GM12878 (cell line): ENCODE data around the gene RAB10. TPM values are rescaled to one million over a fixed set of nuclear protein-coding genes. Genes with fewer than 3 reads are reported as not detected.

Source experiments
- ATAC-seq: fragments of 200-7000 bp; cut with Tn5 transposase; 3 replicates; pipeline ENCODE4 v1.9.1; 2020; ENCODE audit warnings: mild to moderate bottlenecking, moderate library complexity
- BruUV-seq: library from RNA; stranded (reverse); fragments of 400-500 nt; replicated peaks from 2 replicates; lab custom pipeline; 2021; lab: Mats Ljungman, UMichigan
- CTCF ChIA-PET: fragments of 300-600 bp; sonication (Branson Sonifier 250); formaldehyde crosslinking; extraction: SDS; loops from one replicate; lab custom pipeline; 2021; ENCODE audit warnings: inconsistent platforms; lab: Yijun Ruan, JAX
- POLR2A ChIA-PET: fragments of 350-600 bp; formaldehyde crosslinking; extraction: SDS; loops from one replicate; lab custom pipeline; 2021; ENCODE audit warnings: inconsistent platforms; lab: Charles Lee
- RAD21 ChIA-PET: fragments of 300-600 bp; sonication (Branson Sonifier 250); formaldehyde crosslinking; loops from one replicate; lab custom pipeline; 2023; ENCODE audit warnings: antibody characterized with exemption; ENCODE audit not compliant: unreplicated experiment; lab: Charles Lee
- SMC1A ChIA-PET: fragments of 300-600 bp; sonication (Branson Sonifier 250); formaldehyde crosslinking; loops from one replicate; lab custom pipeline; 2023; ENCODE audit not compliant: unreplicated experiment, uncharacterized antibody; lab: Charles Lee
- DNase-seq: peaks from one replicate; pipeline ENCODE4 v3.0.0-alpha.2; 2011; ENCODE audit warnings: low read depth, low spot score
- FAIRE-seq: peaks from 3 replicates; lab custom pipeline; 2011; peaks lifted over from hg19 to GRCh38; lab: Jason Lieb, UNC
- H2AFZ ChIP-seq: 2 replicates; pipeline ENCODE4 v1.6.0; 2011; ENCODE audit warnings: low read depth, low read length, control low read depth; ENCODE audit not compliant: control insufficient read depth
- H3K27ac ChIP-seq: 2 replicates; pipeline ENCODE4 v1.5.1; 2011; ENCODE audit warnings: control low read depth; ENCODE audit not compliant: control insufficient read depth, insufficient read depth
- H3K27me3 ChIP-seq, 2 experiments: replicated peaks in 1 of 2; 2 replicates each; pipeline versions ENCODE4 v1.6.0 to v1.6.1; 2011; ENCODE audit warnings: low read length in 1 of 2; ENCODE audit not compliant: control insufficient read depth in 2 of 2, insufficient read depth in 2 of 2
- H3K36me3 ChIP-seq, 2 experiments: 2 replicates each; pipeline ENCODE4 v1.5.1; 2011; ENCODE audit warnings: low read length in 1 of 2; ENCODE audit not compliant: control insufficient read depth in 2 of 2, insufficient read depth in 2 of 2
- H3K4me1 ChIP-seq: 2 replicates; pipeline ENCODE4 v1.6.1; 2011; ENCODE audit warnings: mild to moderate bottlenecking, low read length, moderate library complexity, mixed read lengths; ENCODE audit not compliant: control insufficient read depth, insufficient read depth
- H3K4me2 ChIP-seq: 2 replicates; pipeline ENCODE4 v1.6.0; 2011; ENCODE audit warnings: control low read depth; ENCODE audit not compliant: control insufficient read depth, insufficient read depth
- H3K4me3 ChIP-seq: fragments of 200-600 bp; sonication (generic); 2 replicates; pipeline ENCODE4 v1.5.1; 2016
- H3K79me2 ChIP-seq: 2 replicates; pipeline ENCODE4 v1.6.0; 2011; ENCODE audit warnings: low read length; ENCODE audit not compliant: control insufficient read depth, insufficient read depth
- H3K9ac ChIP-seq: 2 replicates; pipeline ENCODE4 v1.8.0; 2011; ENCODE audit warnings: low read length, control low read depth, mixed read lengths; ENCODE audit not compliant: control insufficient read depth, insufficient read depth
- H3K9me3 ChIP-seq: replicated peaks from 3 replicates; pipeline ENCODE4 v1.5.1; 2011; ENCODE audit warnings: mild to moderate bottlenecking, low read length; ENCODE audit not compliant: control insufficient read depth, insufficient read depth
- H4K20me1 ChIP-seq: 2 replicates; pipeline ENCODE4 v1.6.0; 2011; ENCODE audit not compliant: control insufficient read depth, insufficient read depth
- CHD4 ChIP-seq: fragments of 200-600 bp; sonication (generic); IDR thresholded peaks from 2 replicates; pipeline ENCODE4 v1.6.1; 2016; ENCODE audit warnings: mild to moderate bottlenecking
- IKZF1 ChIP-seq: fragments of 450-650 bp; conservative IDR thresholded peaks from 2 replicates; pipeline ENCODE4 v1.6.1; 2017; ENCODE audit warnings: antibody characterized with exemption, mild to moderate bottlenecking
- JUNB ChIP-seq: IDR thresholded peaks from 2 replicates; pipeline ENCODE4 v1.6.1; 2016; ENCODE audit warnings: antibody characterized with exemption, mild to moderate bottlenecking
- NR2C2 ChIP-seq: IDR thresholded peaks from 2 replicates; pipeline ENCODE4 v1.6.1; 2011; ENCODE audit warnings: borderline replicate concordance, low read depth; ENCODE audit not compliant: control insufficient read depth, insufficient read length
- POLR2A ChIP-seq: IDR thresholded peaks from 2 replicates; pipeline ENCODE4 v1.6.1; 2011; ENCODE audit warnings: low read depth, mild to moderate bottlenecking, low read length
- POU2F2 ChIP-seq: IDR thresholded peaks from 3 replicates; pipeline ENCODE4 v1.6.1; 2011; ENCODE audit warnings: low read depth, mild to moderate bottlenecking, low read length, borderline replicate concordance
- SIN3A ChIP-seq: IDR thresholded peaks from 2 replicates; pipeline ENCODE4 v1.6.1; 2012; ENCODE audit warnings: low read depth, low read length, improper control_type of control experiment
- SUPT20H ChIP-seq: IDR thresholded peaks from 2 replicates; pipeline ENCODE4 v1.6.1; 2011; ENCODE audit warnings: low read depth, mild to moderate bottlenecking, low read length, moderate library complexity, borderline replicate concordance; ENCODE audit not compliant: control insufficient read depth
- SUZ12 ChIP-seq: fragments of 200-600 bp; sonication (generic); IDR thresholded peaks from one replicate; pipeline ENCODE4 v1.6.1; 2018; ENCODE audit warnings: antibody characterized with exemption, mild to moderate bottlenecking; ENCODE audit not compliant: unreplicated experiment
- TARDBP ChIP-seq: IDR thresholded peaks from 2 replicates; pipeline ENCODE4 v1.6.1; 2016; ENCODE audit warnings: borderline replicate concordance
- TBL1XR1 ChIP-seq: IDR thresholded peaks from 2 replicates; pipeline ENCODE4 v1.6.1; 2012; ENCODE audit warnings: low read depth, low read length, improper control_type of control experiment
- TCF3 ChIP-seq: IDR thresholded peaks from 2 replicates; pipeline ENCODE4 v1.6.1; 2012; ENCODE audit warnings: low read depth, mild to moderate bottlenecking, low read length, borderline replicate concordance; ENCODE audit not compliant: insufficient read depth
- ZNF384 ChIP-seq: IDR thresholded peaks from 2 replicates; pipeline ENCODE4 v1.6.1; 2012; ENCODE audit warnings: low read depth, mild to moderate bottlenecking, low read length, improper control_type of control experiment, borderline replicate concordance
- WGBS: methylation state at CpG from one replicate; pipeline ENCODE4 v1.1.6; 2016; ENCODE audit warnings: low lambda C conversion rate; ENCODE audit not compliant: insufficient replicate concordance, insufficient coverage; ENCODE audit errors: missing lambda C conversion rate; 5-methylcytosine and 5-hydroxymethylcytosine counted together
- in situ Hi-C: fragments of 300-500 bp; cut with MboI; formaldehyde crosslinking; loops from 9 replicates; pipeline ENCODE4 v1.14.3; 2018; ENCODE audit warnings: mixed read lengths
- intact Hi-C: fragments of 100-400 bp; cut with micrococcal nuclease; formaldehyde crosslinking; loops from one replicate; pipeline ENCODE4 v1.14.2; 2022; ENCODE audit not compliant: unreplicated experiment
- polyA plus RNA-seq, 11 experiments: library from polyadenylated mRNA; depleted of rRNA in 4 of 11; unstranded in 6 of 11; stranded (reverse) in 5 of 11; fragments of >200 nt; fragmentation: Nextera tagmentation in 4 of 11; fragmentation: Illumina TruSeq in 1 of 11; extraction: Ambion mirVana in 4 of 11; extraction: Trizol in 1 of 11; gene quantifications; 1 replicate in 1 of 11; 2 replicates in 10 of 11; pipeline versions ENCODE4 v1.2.1 to v1.2.3, GENCODE V29; 2011 to 2016; ENCODE audit warnings: inconsistent platforms in 2 of 11, missing spikeins in 2 of 11, low read depth in 1 of 11
- total RNA-seq, 4 experiments: library from RNA; depleted of rRNA in 3 of 4; stranded (reverse); fragments of >200 nt in 3 of 4; fragmentation: Illumina TruSeq in 1 of 4; extraction: Trizol in 1 of 4; gene quantifications; 2 replicates each; pipeline versions ENCODE4 v1.2.1 to v1.2.3, GENCODE V29; 2013 to 2021
- TF ChIP-seq, protein P1 (sequence below): fragments of 450-650 bp; IDR thresholded peaks from 2 replicates; pipeline ENCODE4 v1.6.1; 2017; ENCODE audit warnings: mild to moderate bottlenecking
- TF ChIP-seq, protein P2 (sequence below): IDR thresholded peaks from 2 replicates; pipeline ENCODE4 v1.6.1; 2012; ENCODE audit warnings: low read length, inconsistent platforms
- TF ChIP-seq, protein P3 (sequence below): IDR thresholded peaks from 2 replicates; pipeline ENCODE4 v1.6.1; 2011; ENCODE audit warnings: low read depth, low read length, improper control_type of control experiment, borderline replicate concordance
- TF ChIP-seq, protein P4 (sequence below): fragments of 450-650 bp; IDR thresholded peaks from 2 replicates; pipeline ENCODE4 v1.6.1; 2017; ENCODE audit warnings: borderline replicate concordance
- TF ChIP-seq, protein P5 (sequence below): IDR thresholded peaks from 2 replicates; pipeline ENCODE4 v1.6.1; 2012; ENCODE audit warnings: low read depth, low read length, improper control_type of control experiment

Gene RAB10
- total and polyA plus RNA-seq, 10 of the 15 experiments (the other 5 are each of a cell fraction or from before 2014, with no cell fraction given): 13.3 to 109 (median 82.0) TPM

DNA sequence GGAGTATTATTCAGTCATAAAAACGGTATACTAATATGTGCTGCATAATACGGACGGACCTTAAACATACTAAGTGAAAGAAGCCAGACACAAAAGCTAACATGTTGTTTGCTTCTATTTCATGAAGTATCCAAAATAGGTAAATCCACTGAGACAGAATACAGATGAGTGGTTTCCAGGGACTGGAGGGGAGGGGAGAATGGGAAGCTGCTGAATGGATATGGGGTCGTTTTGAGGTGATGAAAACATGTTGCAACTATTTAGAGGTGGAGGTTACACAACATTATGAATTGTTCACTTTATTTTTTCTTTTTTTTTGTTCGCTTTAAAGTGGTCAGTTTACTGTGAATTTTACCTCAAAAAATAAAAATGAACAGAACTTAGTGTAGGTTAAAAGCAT lies 52.9 kb downstream of the RAB10 start:
- POLR2A ChIA-PET: interaction anchor here (1.2 kb wide), 1 partner anchor 10 kb away, joined by 3 read pairs; no protein-coding TSS in a partner anchor
- intact Hi-C loops: loop anchor here (5.0 to 10.0 kb wide), 2 partner anchors 61 to 92 kb away; no protein-coding TSS in a partner anchor
- 80% methylated on average over 5 of the region's 5 CpGs for WGBS
- FAIRE-seq: no peak
- ATAC-seq: no peak
- no peak overlapping the region for H3K4me2 ChIP-seq
- peaks cover 58% of the 10 kb centered on the region for H3K79me2 ChIP-seq
- SMC1A ChIA-PET: interaction anchor here (0.6 to 3.8 kb wide), 4 partner anchors 17 to 95 kb away, joined by 3 to 17 read pairs (median 4); no protein-coding TSS in a partner anchor
- H3K9me3 ChIP-seq: peaks cover 3% of the 10 kb centered on the region; the same call in 2 of the 3 replicates
- in situ Hi-C loops: no loop called here
- peaks cover 3% of the 10 kb centered on the region; the same call in 1 of the 2 replicates for H3K4me1 ChIP-seq
- TF ChIP-seq SUZ12: no peak
- TF ChIP-seq SUPT20H: no peak
- no peak for TF ChIP-seq JUNB
- TF ChIP-seq IKZF1: no peak
- no peak for TF ChIP-seq TARDBP
- TF ChIP-seq, protein P1, sequence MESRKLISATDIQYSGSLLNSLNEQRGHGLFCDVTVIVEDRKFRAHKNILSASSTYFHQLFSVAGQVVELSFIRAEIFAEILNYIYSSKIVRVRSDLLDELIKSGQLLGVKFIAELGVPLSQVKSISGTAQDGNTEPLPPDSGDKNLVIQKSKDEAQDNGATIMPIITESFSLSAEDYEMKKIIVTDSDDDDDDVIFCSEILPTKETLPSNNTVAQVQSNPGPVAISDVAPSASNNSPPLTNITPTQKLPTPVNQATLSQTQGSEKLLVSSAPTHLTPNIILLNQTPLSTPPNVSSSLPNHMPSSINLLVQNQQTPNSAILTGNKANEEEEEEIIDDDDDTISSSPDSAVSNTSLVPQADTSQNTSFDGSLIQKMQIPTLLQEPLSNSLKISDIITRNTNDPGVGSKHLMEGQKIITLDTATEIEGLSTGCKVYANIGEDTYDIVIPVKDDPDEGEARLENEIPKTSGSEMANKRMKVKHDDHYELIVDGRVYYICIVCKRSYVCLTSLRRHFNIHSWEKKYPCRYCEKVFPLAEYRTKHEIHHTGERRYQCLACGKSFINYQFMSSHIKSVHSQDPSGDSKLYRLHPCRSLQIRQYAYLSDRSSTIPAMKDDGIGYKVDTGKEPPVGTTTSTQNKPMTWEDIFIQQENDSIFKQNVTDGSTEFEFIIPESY: no peak
- no peak for TF ChIP-seq TBL1XR1
- TF ChIP-seq POU2F2: no peak
- TF ChIP-seq, protein P2, sequence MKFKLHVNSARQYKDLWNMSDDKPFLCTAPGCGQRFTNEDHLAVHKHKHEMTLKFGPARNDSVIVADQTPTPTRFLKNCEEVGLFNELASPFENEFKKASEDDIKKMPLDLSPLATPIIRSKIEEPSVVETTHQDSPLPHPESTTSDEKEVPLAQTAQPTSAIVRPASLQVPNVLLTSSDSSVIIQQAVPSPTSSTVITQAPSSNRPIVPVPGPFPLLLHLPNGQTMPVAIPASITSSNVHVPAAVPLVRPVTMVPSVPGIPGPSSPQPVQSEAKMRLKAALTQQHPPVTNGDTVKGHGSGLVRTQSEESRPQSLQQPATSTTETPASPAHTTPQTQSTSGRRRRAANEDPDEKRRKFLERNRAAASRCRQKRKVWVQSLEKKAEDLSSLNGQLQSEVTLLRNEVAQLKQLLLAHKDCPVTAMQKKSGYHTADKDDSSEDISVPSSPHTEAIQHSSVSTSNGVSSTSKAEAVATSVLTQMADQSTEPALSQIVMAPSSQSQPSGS: no peak
- TF ChIP-seq SIN3A: no peak
- TF ChIP-seq, protein P3, sequence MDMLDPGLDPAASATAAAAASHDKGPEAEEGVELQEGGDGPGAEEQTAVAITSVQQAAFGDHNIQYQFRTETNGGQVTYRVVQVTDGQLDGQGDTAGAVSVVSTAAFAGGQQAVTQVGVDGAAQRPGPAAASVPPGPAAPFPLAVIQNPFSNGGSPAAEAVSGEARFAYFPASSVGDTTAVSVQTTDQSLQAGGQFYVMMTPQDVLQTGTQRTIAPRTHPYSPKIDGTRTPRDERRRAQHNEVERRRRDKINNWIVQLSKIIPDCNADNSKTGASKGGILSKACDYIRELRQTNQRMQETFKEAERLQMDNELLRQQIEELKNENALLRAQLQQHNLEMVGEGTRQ: no peak
- no peak for TF ChIP-seq NR2C2
- no peak for TF ChIP-seq ZNF384
- no peak for TF ChIP-seq CHD4
- TF ChIP-seq TCF3: no peak
- no peak for TF ChIP-seq POLR2A
- TF ChIP-seq, protein P4, sequence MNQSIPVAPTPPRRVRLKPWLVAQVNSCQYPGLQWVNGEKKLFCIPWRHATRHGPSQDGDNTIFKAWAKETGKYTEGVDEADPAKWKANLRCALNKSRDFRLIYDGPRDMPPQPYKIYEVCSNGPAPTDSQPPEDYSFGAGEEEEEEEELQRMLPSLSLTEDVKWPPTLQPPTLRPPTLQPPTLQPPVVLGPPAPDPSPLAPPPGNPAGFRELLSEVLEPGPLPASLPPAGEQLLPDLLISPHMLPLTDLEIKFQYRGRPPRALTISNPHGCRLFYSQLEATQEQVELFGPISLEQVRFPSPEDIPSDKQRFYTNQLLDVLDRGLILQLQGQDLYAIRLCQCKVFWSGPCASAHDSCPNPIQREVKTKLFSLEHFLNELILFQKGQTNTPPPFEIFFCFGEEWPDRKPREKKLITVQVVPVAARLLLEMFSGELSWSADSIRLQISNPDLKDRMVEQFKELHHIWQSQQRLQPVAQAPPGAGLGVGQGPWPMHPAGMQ: no peak
- TF ChIP-seq, protein P5, sequence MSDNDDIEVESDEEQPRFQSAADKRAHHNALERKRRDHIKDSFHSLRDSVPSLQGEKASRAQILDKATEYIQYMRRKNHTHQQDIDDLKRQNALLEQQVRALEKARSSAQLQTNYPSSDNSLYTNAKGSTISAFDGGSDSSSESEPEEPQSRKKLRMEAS: no peak
- TF ChIP-seq, all 136 proteins: peak for 0
- no peak overlapping the region for H2AFZ ChIP-seq
- no peak overlapping the region for H3K27ac ChIP-seq
- H4K20me1 ChIP-seq: peaks cover 3% of the 10 kb centered on the region; the same call in 1 of the 2 replicates
- no TSS peak for BruUV-seq
- ChIA-PET CTCF (interaction anchor here (0.6 to 3.7 kb wide), 6 partner anchors 8 to 95 kb away, joined by 3 to 24 read pairs (median 3); no protein-coding TSS in a partner anchor), RAD21 (interaction anchor here (0.9 to 1.2 kb wide), 2 partner anchors 51 to 95 kb away, joined by 3 read pairs; no protein-coding TSS in a partner anchor)
- H3K36me3 ChIP-seq: peaks cover 0 to 7% of the 10 kb centered on the region in 2 experiments; a peak in 2 of 4 replicates
- no peak overlapping the region for H3K4me3 ChIP-seq
- H3K27me3 ChIP-seq: no peaks in the 10 kb centered on the region
- DNase-seq: no peak
- no peak overlapping the region for H3K9ac ChIP-seq
